Measurements from ENCODE around the gene GMDS. TPM values are rescaled to one million over a fixed set of nuclear protein-coding genes. Genes with fewer than 3 reads are reported as not detected.

GMDS gene
- total and polyA plus RNA-seq, 2 of the 13 experiments (the other 11 are each of a cell fraction or from before 2014, with no cell fraction given), result 64.4 to 112 TPM

GRCh38 chr6:1894954-1895353 is 350.5 kb downstream of the GMDS start:
- Histone ChIP-seq H3K36me3 (replicated peaks in 1 of 2; ENCODE audit: control insufficient read depth in 1 of 2, insufficient read depth in 2 of 2, low read length in 2 of 2) (peaks cover 4 to 14% of the 10 kb centered on the region in 2 experiments; a peak in 4 of 5 replicates), H3K4me2 (ENCODE audit: low read depth, low read length) (no peak overlapping the region), H2AFZ (ENCODE audit: low read length) (no peak overlapping the region), H3K27me3 (ENCODE audit: control insufficient read depth in 1 of 2, insufficient read depth in 2 of 2, low read length in 2 of 2) (no peaks in the 10 kb centered on the region), H3K4me1 (ENCODE audit: insufficient read depth, low read length) (no peaks in the 10 kb centered on the region), H3K9me3 (ENCODE audit: low read length) (no peaks in the 10 kb centered on the region), H3K4me3 (replicated peaks in 1 of 3; ENCODE audit: insufficient read depth in 1 of 3, low read depth in 2 of 3, low read length in 3 of 3) (no peak overlapping the region), H4K20me1 (ENCODE audit: insufficient read depth, low read length) (0 out of 2 replicates have a peak, but pooled peaks cover 2% of the 10 kb centered on the region), H3K79me2 (ENCODE audit: insufficient read depth, low read length) (no peaks in the 10 kb centered on the region), H3K9ac (ENCODE audit: insufficient read depth, low read depth, low read length) (no peak overlapping the region), H3K27ac (ENCODE audit: extremely low read length, insufficient read depth, low read length) (no peak overlapping the region)
- POLR2A ChIA-PET, result no interaction called here
- BruUV-seq (replicated peaks), result no TSS peak
- in situ Hi-C loops (cut with HindIII; ENCODE audit: extremely low pct_ligation_motif_present, low pct_unique_long_range_greater_than_20kb), result no loop called here
- CTCF ChIA-PET (ENCODE audit: low intra/inter-chr PET ratio, low total read pairs), result no interaction called here
- ATAC-seq (no peak), FAIRE-seq (no peak), DNase-seq (ENCODE audit: low spot score) (no peak)
- TF ChIP-seq SRF (IDR thresholded peaks at IDR 0.05; ENCODE audit: low read depth, low read length) (peak; percentile 54; the same call in 1 of the 2 replicates), SCMH1 (CRISPR knock-in tag; IDR thresholded peaks at IDR 0.05; ENCODE audit: borderline replicate concordance) (no peak), THRA (CRISPR knock-in tag; IDR thresholded peaks at IDR 0.05; ENCODE audit: borderline replicate concordance) (no peak), ZNF644 (CRISPR knock-in tag; IDR thresholded peaks at IDR 0.05; ENCODE audit: low read depth) (no peak), PITX1 (CRISPR knock-in tag; IDR thresholded peaks at IDR 0.05) (no peak), SRSF9 (IDR thresholded peaks at IDR 0.05; ENCODE audit: borderline replicate concordance, insufficient read depth, low read depth, low read length, poor library complexity, severe bottlenecking) (no peak), CHCHD3 (CRISPR knock-in tag; IDR thresholded peaks at IDR 0.05) (no peak)
- WGBS (ENCODE audit: low lambda C conversion rate), result 98% methylated on average over 6 of the region's 6 CpGs
- intact Hi-C loops (cut with micrococcal nuclease; ENCODE audit: unreplicated experiment), result no loop called here
